ENCODE measurements around the gene FADS2. TPM values are rescaled to one million over a fixed set of nuclear protein-coding genes. Genes with fewer than 3 reads are reported as not detected.
A peak's percentile ranks its signal among the peaks of the same experiment; 100 is the strongest.

Gene FADS2
- total and polyA plus RNA-seq, 2 of the 13 experiments (the other 11 are each of a cell fraction or from before 2014, with no cell fraction given): 90.1 to 124 TPM

GRCh38 chr11:61827571-61828378 lies at the start of gene FADS2 (continued):
- TF ChIP-seq ZNF703 (CRISPR knock-in tag; IDR thresholded peaks at IDR 0.05; ENCODE audit: borderline replicate concordance): no peak
- TF ChIP-seq ZNF354B (CRISPR knock-in tag; IDR thresholded peaks at IDR 0.05): no peak
- TF ChIP-seq ARNT2 (CRISPR knock-in tag; IDR thresholded peaks at IDR 0.05; ENCODE audit: low read depth): no peak
- TF ChIP-seq ZHX2 (IDR thresholded peaks at IDR 0.05; ENCODE audit: low read depth): peak; percentile 40; the same call in 1 of the 2 replicates
- no peak for TF ChIP-seq ZHX2 (CRISPR knock-in tag; IDR thresholded peaks at IDR 0.05; ENCODE audit: borderline replicate concordance)
- no peak for TF ChIP-seq ZNF619 (CRISPR knock-in tag; IDR thresholded peaks at IDR 0.05)
- TF ChIP-seq ZBTB1 (CRISPR knock-in tag; IDR thresholded peaks at IDR 0.05; ENCODE audit: borderline replicate concordance): no peak
- no peak for TF ChIP-seq MTA3 (CRISPR knock-in tag; IDR thresholded peaks at IDR 0.05)
- no peak for TF ChIP-seq ZNF629 (CRISPR knock-in tag; conservative IDR thresholded peaks at IDR 0.05)
- TF ChIP-seq TEAD2 (CRISPR knock-in tag; IDR thresholded peaks at IDR 0.05): no peak
- 0 out of 2 replicates have a peak, but pooled peaks have one; percentile 45 for TF ChIP-seq BATF2 (CRISPR knock-in tag; IDR thresholded peaks at IDR 0.05)
- no peak for TF ChIP-seq FOXA1 (IDR thresholded peaks at IDR 0.05)
- no peak for TF ChIP-seq FOXA1 (CRISPR knock-in tag; IDR thresholded peaks at IDR 0.05)
- no peak for TF ChIP-seq ZNF570 (CRISPR knock-in tag; IDR thresholded peaks at IDR 0.05; ENCODE audit: borderline replicate concordance)
- TF ChIP-seq RARG (CRISPR knock-in tag; IDR thresholded peaks at IDR 0.05; ENCODE audit: low read depth): no peak
- TF ChIP-seq ZBTB4 (CRISPR knock-in tag; IDR thresholded peaks at IDR 0.05; ENCODE audit: borderline replicate concordance): no peak
- no peak for TF ChIP-seq SMAD1 (CRISPR knock-in tag; IDR thresholded peaks at IDR 0.05; ENCODE audit: borderline replicate concordance, low read depth)
- no peak for TF ChIP-seq ZNF678 (CRISPR knock-in tag; IDR thresholded peaks at IDR 0.05)
- no peak for TF ChIP-seq CREB3 (CRISPR knock-in tag; IDR thresholded peaks at IDR 0.05)

All from HepG2 (cell line).